ENCODE results near the gene R3HDML. TPM values are rescaled to one million over a fixed set of nuclear protein-coding genes. Genes with fewer than 3 reads are reported as not detected.
"Not testable (repeated sequence)": the region's sequence is repeated elsewhere in the genome, so short reads cannot be mapped to it uniquely, and the experiment has no call there.

The R3HDML gene
- total RNA-seq, 1 donor from 2014 or later: not detected

GRCh38 chr20:44336086-44336485 is 757 bp upstream of the R3HDML start:
- Mint-ChIP-seq H3K9me3 (ENCODE audit: unreplicated experiment) (no peaks in the 10 kb centered on the region), H3K4me1 (ENCODE audit: unreplicated experiment) (no peaks in the 10 kb centered on the region), H3K4me3 (ENCODE audit: unreplicated experiment) (no peak overlapping the region), H3K36me3 (ENCODE audit: unreplicated experiment) (no peaks in the 10 kb centered on the region), H3K27ac (ENCODE audit: unreplicated experiment) (no peak overlapping the region), H3K27me3 (ENCODE audit: unreplicated experiment) (peaks cover 27% of the 10 kb centered on the region)
- no peak for DNase-seq (ENCODE audit: extremely low spot score, unreplicated experiment)
- TF ChIP-seq CTCF (IDR thresholded peaks at IDR 0.05): no peak

GRCh38 chr20:44342248-44342647 is 5.4 kb downstream of the R3HDML start:
- Mint-ChIP-seq H3K27ac (ENCODE audit: unreplicated experiment) (no peak overlapping the region), H3K4me3 (ENCODE audit: unreplicated experiment) (no peak overlapping the region), H3K4me1 (ENCODE audit: unreplicated experiment) (no peaks in the 10 kb centered on the region), H3K36me3 (ENCODE audit: unreplicated experiment) (no peaks in the 10 kb centered on the region), H3K9me3 (ENCODE audit: unreplicated experiment) (no peaks in the 10 kb centered on the region), H3K27me3 (ENCODE audit: unreplicated experiment) (peaks cover 10% of the 10 kb centered on the region)
- TF ChIP-seq CTCF (IDR thresholded peaks at IDR 0.05): no peak
- no peak for DNase-seq (ENCODE audit: extremely low spot score, unreplicated experiment)

GRCh38 chr20:44343162-44343675 is 6.4 kb downstream of the R3HDML start:
- Mint-ChIP-seq H3K36me3 (ENCODE audit: unreplicated experiment) (no peaks in the 10 kb centered on the region), H3K4me1 (ENCODE audit: unreplicated experiment) (no peaks in the 10 kb centered on the region), H3K27ac (ENCODE audit: unreplicated experiment) (no peak overlapping the region), H3K4me3 (ENCODE audit: unreplicated experiment) (no peak overlapping the region), H3K9me3 (ENCODE audit: unreplicated experiment) (no peaks in the 10 kb centered on the region), H3K27me3 (ENCODE audit: unreplicated experiment) (peaks cover 7% of the 10 kb centered on the region)
- TF ChIP-seq CTCF (IDR thresholded peaks at IDR 0.05): no peak
- no peak for DNase-seq (ENCODE audit: extremely low spot score, unreplicated experiment)

GRCh38 chr20:44344723-44345122 is 7.9 kb downstream of the R3HDML start:
- Mint-ChIP-seq H3K27ac (ENCODE audit: unreplicated experiment) (no peak overlapping the region), H3K4me1 (ENCODE audit: unreplicated experiment) (no peaks in the 10 kb centered on the region), H3K36me3 (ENCODE audit: unreplicated experiment) (no peaks in the 10 kb centered on the region), H3K9me3 (ENCODE audit: unreplicated experiment) (no peaks in the 10 kb centered on the region), H3K27me3 (ENCODE audit: unreplicated experiment) (peaks cover 4% of the 10 kb centered on the region), H3K4me3 (ENCODE audit: unreplicated experiment) (no peak overlapping the region)
- TF ChIP-seq CTCF (IDR thresholded peaks at IDR 0.05): no peak
- DNase-seq (ENCODE audit: extremely low spot score, unreplicated experiment): no peak

GRCh38 chr20:44345147-44345546 is 8.3 kb downstream of the R3HDML start:
- H3K27ac Mint-ChIP-seq (ENCODE audit: unreplicated experiment): no peak overlapping the region
- H3K27me3 Mint-ChIP-seq (ENCODE audit: unreplicated experiment): peaks cover 4% of the 10 kb centered on the region
- no peak for DNase-seq (ENCODE audit: extremely low spot score, unreplicated experiment)
- H3K36me3 Mint-ChIP-seq (ENCODE audit: unreplicated experiment): no peaks in the 10 kb centered on the region
- no peaks in the 10 kb centered on the region for H3K9me3 Mint-ChIP-seq (ENCODE audit: unreplicated experiment)
- H3K4me1 Mint-ChIP-seq (ENCODE audit: unreplicated experiment): no peaks in the 10 kb centered on the region
- no peak overlapping the region for H3K4me3 Mint-ChIP-seq (ENCODE audit: unreplicated experiment)
- TF ChIP-seq CTCF (IDR thresholded peaks at IDR 0.05): no peak

- not testable (repeated sequence) for H3K9me3 Mint-ChIP-seq (ENCODE audit: unreplicated experiment); H3K4me1 Mint-ChIP-seq (ENCODE audit: unreplicated experiment); DNase-seq (ENCODE audit: extremely low spot score, unreplicated experiment); H3K27me3 Mint-ChIP-seq (ENCODE audit: unreplicated experiment); H3K36me3 Mint-ChIP-seq (ENCODE audit: unreplicated experiment); H3K27ac Mint-ChIP-seq (ENCODE audit: unreplicated experiment); H3K4me3 Mint-ChIP-seq (ENCODE audit: unreplicated experiment)
Measured at GRCh38 chr20:44345941-44346340, 9.1 kb downstream of the R3HDML start.

Data from osteocyte (in vitro differentiated cells).